Activated T-helper 17 cell treated with anti-CD3 and anti-CD28 coated beads, Interleukin-2, amount 50 U/mL, for 72 hours (primary cell): ENCODE measurements around the gene NTF3. TPM values are rescaled to one million over a fixed set of nuclear protein-coding genes. Genes with fewer than 3 reads are reported as not detected.

Experiments
- ATAC-seq: fragments of 150-1000 bp; cut with Tn5 transposase; replicated peaks from 2 replicates; pipeline ENCODE4 v1.10.0; 2021; ENCODE audit warnings: mild to moderate bottlenecking, moderate library complexity
- H3K27ac Mint-ChIP-seq: one replicate; pipeline ENCODE4 v1.8.0; 2022; ENCODE audit warnings: mixed read lengths
- H3K27me3 Mint-ChIP-seq: one replicate; pipeline ENCODE4 v1.8.0; 2022; ENCODE audit warnings: mixed read lengths
- H3K36me3 Mint-ChIP-seq: one replicate; pipeline ENCODE4 v1.8.0; 2022; ENCODE audit warnings: low read depth, mild to moderate bottlenecking, mixed read lengths
- H3K4me1 Mint-ChIP-seq: one replicate; pipeline ENCODE4 v1.8.0; 2022; ENCODE audit warnings: mixed read lengths
- H3K4me3 Mint-ChIP-seq: one replicate; pipeline ENCODE4 v1.8.0; 2022; ENCODE audit warnings: mild to moderate bottlenecking, mixed read lengths
- H3K9me3 Mint-ChIP-seq: one replicate; pipeline ENCODE4 v1.8.0; 2022; ENCODE audit warnings: mixed read lengths
- total RNA-seq, 2 donors: library from RNA; stranded (reverse); gene quantifications; one replicate each; pipeline ENCODE4 v1.2.3, GENCODE V29; 2022

The NTF3 gene
- not detected for total RNA-seq

- Mint-ChIP-seq H3K4me1 (no peaks in the 10 kb centered on the region), H3K9me3 (no peaks in the 10 kb centered on the region), H3K27me3 (peaks cover 38% of the 10 kb centered on the region), H3K4me3 (peak within 1 kb of the TSS; percentile 14), H3K36me3 (peaks cover 5% of the 10 kb centered on the region), H3K27ac (no peak within 1 kb of the TSS)
- no peak for ATAC-seq
These were observed at the start of gene NTF3 for GRCh38 chr12:5432011-5432400. TSS of gene NTF3 (plus strand) at chr12:5432108. CDS start at chr12:5432325, 217 bp downstream.

- no peaks in the 10 kb centered on the region for H3K27me3 Mint-ChIP-seq
- no peaks in the 10 kb centered on the region for H3K9me3 Mint-ChIP-seq
- H3K4me3 Mint-ChIP-seq = no peak overlapping the region
- no peaks in the 10 kb centered on the region for H3K36me3 Mint-ChIP-seq
- ATAC-seq = no peak
- no peak overlapping the region for H3K27ac Mint-ChIP-seq
- H3K4me1 Mint-ChIP-seq = no peaks in the 10 kb centered on the region
These were observed 47.9 kb upstream of the NTF3 start for GRCh38 chr12:5384015-5384414.

GRCh38 chr12:5388581-5389535, 43.0 kb upstream of the NTF3 start:
- H3K36me3 Mint-ChIP-seq = no peaks in the 10 kb centered on the region
- H3K27ac Mint-ChIP-seq = no peak overlapping the region
- no peak overlapping the region for H3K4me3 Mint-ChIP-seq
- no peak for ATAC-seq
- H3K27me3 Mint-ChIP-seq = peaks cover 12% of the 10 kb centered on the region
- peaks cover 4% of the 10 kb centered on the region for H3K9me3 Mint-ChIP-seq
- no peaks in the 10 kb centered on the region for H3K4me1 Mint-ChIP-seq

GRCh38 chr12:5390174-5390799, 41.6 kb upstream of the NTF3 start:
- H3K9me3 Mint-ChIP-seq = peaks cover 4% of the 10 kb centered on the region
- no peak overlapping the region for H3K27ac Mint-ChIP-seq
- no peaks in the 10 kb centered on the region for H3K36me3 Mint-ChIP-seq
- ATAC-seq = no peak
- peaks cover 18% of the 10 kb centered on the region for H3K27me3 Mint-ChIP-seq
- no peaks in the 10 kb centered on the region for H3K4me1 Mint-ChIP-seq
- no peak overlapping the region for H3K4me3 Mint-ChIP-seq

GRCh38 chr12:5391653-5392052, 40.3 kb upstream of the NTF3 start:
- Mint-ChIP-seq H3K4me3 (no peak overlapping the region), H3K9me3 (peaks cover 4% of the 10 kb centered on the region), H3K4me1 (no peaks in the 10 kb centered on the region), H3K36me3 (no peaks in the 10 kb centered on the region), H3K27ac (no peak overlapping the region), H3K27me3 (peaks cover 18% of the 10 kb centered on the region)
- no peak for ATAC-seq

- no peaks in the 10 kb centered on the region for H3K36me3 Mint-ChIP-seq
- no peak overlapping the region for H3K4me3 Mint-ChIP-seq
- no peaks in the 10 kb centered on the region for H3K4me1 Mint-ChIP-seq
- H3K9me3 Mint-ChIP-seq = peaks cover 4% of the 10 kb centered on the region
- no peak overlapping the region for H3K27ac Mint-ChIP-seq
- H3K27me3 Mint-ChIP-seq = peaks cover 18% of the 10 kb centered on the region
- ATAC-seq = no peak
These were observed 38.9 kb upstream of the NTF3 start for GRCh38 chr12:5392961-5393360.

GRCh38 chr12:5395443-5396271, 36.3 kb upstream of the NTF3 start:
- H3K27ac Mint-ChIP-seq = no peak overlapping the region
- peaks cover 18% of the 10 kb centered on the region for H3K27me3 Mint-ChIP-seq
- H3K9me3 Mint-ChIP-seq = peaks cover 4% of the 10 kb centered on the region
- no peak overlapping the region for H3K4me3 Mint-ChIP-seq
- H3K4me1 Mint-ChIP-seq = no peaks in the 10 kb centered on the region
- ATAC-seq = no peak
- no peaks in the 10 kb centered on the region for H3K36me3 Mint-ChIP-seq

GRCh38 chr12:5396541-5396940, 35.4 kb upstream of the NTF3 start:
- H3K27ac Mint-ChIP-seq = no peak overlapping the region
- H3K9me3 Mint-ChIP-seq = peaks cover 2% of the 10 kb centered on the region
- ATAC-seq = no peak
- H3K4me3 Mint-ChIP-seq = no peak overlapping the region
- peaks cover 16% of the 10 kb centered on the region for H3K27me3 Mint-ChIP-seq
- H3K36me3 Mint-ChIP-seq = no peaks in the 10 kb centered on the region
- H3K4me1 Mint-ChIP-seq = no peaks in the 10 kb centered on the region

GRCh38 chr12:5399266-5399665, 32.6 kb upstream of the NTF3 start:
- Mint-ChIP-seq H3K4me1 (no peaks in the 10 kb centered on the region), H3K9me3 (no peaks in the 10 kb centered on the region), H3K27ac (no peak overlapping the region), H3K4me3 (no peak overlapping the region), H3K27me3 (peaks cover 15% of the 10 kb centered on the region), H3K36me3 (no peaks in the 10 kb centered on the region)
- ATAC-seq = no peak

- Mint-ChIP-seq H3K27ac (no peak overlapping the region), H3K27me3 (peaks cover 19% of the 10 kb centered on the region), H3K4me3 (no peak overlapping the region), H3K36me3 (no peaks in the 10 kb centered on the region), H3K9me3 (no peaks in the 10 kb centered on the region), H3K4me1 (no peaks in the 10 kb centered on the region)
- ATAC-seq = no peak
These were observed 29.6 kb upstream of the NTF3 start for GRCh38 chr12:5402009-5402935.

GRCh38 chr12:5403411-5403810, 28.5 kb upstream of the NTF3 start:
- no peak for ATAC-seq
- Mint-ChIP-seq H3K4me1 (no peaks in the 10 kb centered on the region), H3K4me3 (no peak overlapping the region), H3K9me3 (no peaks in the 10 kb centered on the region), H3K36me3 (no peaks in the 10 kb centered on the region), H3K27ac (no peak overlapping the region), H3K27me3 (peaks cover 19% of the 10 kb centered on the region)

GRCh38 chr12:5407034-5407856, 24.7 kb upstream of the NTF3 start:
- Mint-ChIP-seq H3K27ac (no peak overlapping the region), H3K27me3 (peaks cover 17% of the 10 kb centered on the region), H3K4me1 (no peaks in the 10 kb centered on the region), H3K9me3 (peaks cover 5% of the 10 kb centered on the region), H3K4me3 (no peak overlapping the region), H3K36me3 (no peaks in the 10 kb centered on the region)
- no peak for ATAC-seq

- H3K27ac Mint-ChIP-seq = no peak overlapping the region
- no peak overlapping the region for H3K4me3 Mint-ChIP-seq
- H3K36me3 Mint-ChIP-seq = no peaks in the 10 kb centered on the region
- H3K27me3 Mint-ChIP-seq = peaks cover 9% of the 10 kb centered on the region
- no peaks in the 10 kb centered on the region for H3K4me1 Mint-ChIP-seq
- no peak for ATAC-seq
- H3K9me3 Mint-ChIP-seq = peaks cover 6% of the 10 kb centered on the region
These were observed 22.3 kb upstream of the NTF3 start for GRCh38 chr12:5409619-5410018.
